RCC 7860 (cell line): ENCODE data around the gene PGS1.

Experiments used
- DNase-seq: peaks from one replicate; pipeline ENCODE4 v3.0.0-alpha.2; 2015; ENCODE audit warnings: low spot score
- FAIRE-seq: peaks from 2 replicates; lab custom pipeline; 2012; peaks lifted over from hg19 to GRCh38; lab: Jason Lieb, UNC

PGS1 gene

GRCh38 chr17:78384479-78385175 is 6.2 kb downstream of the PGS1 start:
- DNase-seq (no peak), FAIRE-seq (no peak)

- no peak for DNase-seq
- FAIRE-seq = no peak
Measured at GRCh38 chr17:78387977-78388941, 9.8 kb downstream of the PGS1 start.

GRCh38 chr17:78390241-78391050 is 12.0 kb downstream of the PGS1 start:
- FAIRE-seq (peak; percentile 95), DNase-seq (peak; percentile 99)

GRCh38 chr17:78391051-78391431 is 12.6 kb downstream of the PGS1 start:
- FAIRE-seq (no peak), DNase-seq (no peak)

- FAIRE-seq = peak; percentile 79
Measured at GRCh38 chr17:78391843-78392242, 13.4 kb downstream of the PGS1 start.

GRCh38 chr17:78392295-78392694 is 13.8 kb downstream of the PGS1 start:
- DNase-seq = no peak
- no peak for FAIRE-seq

More at GRCh38 chr17:78391843-78392242, 13.4 kb downstream of the PGS1 start:
- DNase-seq = peak; percentile 63

GRCh38 chr17:78393575-78393974 is 15.1 kb downstream of the PGS1 start:
- no peak for DNase-seq
- FAIRE-seq = no peak

- no peak for FAIRE-seq
- DNase-seq = no peak
Measured at GRCh38 chr17:78394209-78394608, 15.8 kb downstream of the PGS1 start.

- no peak for DNase-seq
- FAIRE-seq = no peak
Measured at GRCh38 chr17:78395155-78395554, 16.7 kb downstream of the PGS1 start.

- DNase-seq (no peak), FAIRE-seq (no peak)
Measured at GRCh38 chr17:78396441-78397337, 18.2 kb downstream of the PGS1 start.

GRCh38 chr17:78397681-78398101 is 19.2 kb downstream of the PGS1 start:
- FAIRE-seq = no peak

GRCh38 chr17:78398390-78398789 is 19.9 kb downstream of the PGS1 start:
- FAIRE-seq (no peak), DNase-seq (no peak)

More at GRCh38 chr17:78397681-78398101, 19.2 kb downstream of the PGS1 start:
- DNase-seq = no peak

GRCh38 chr17:78399028-78399692 is 20.7 kb downstream of the PGS1 start:
- no peak for DNase-seq
- no peak for FAIRE-seq

- FAIRE-seq (no peak), DNase-seq (no peak)
Measured at GRCh38 chr17:78399693-78400144, 21.3 kb downstream of the PGS1 start.

- peak; percentile 78 for FAIRE-seq
Measured at GRCh38 chr17:78400581-78401240, 22.3 kb downstream of the PGS1 start.

GRCh38 chr17:78401246-78401645 is 22.8 kb downstream of the PGS1 start:
- no peak for FAIRE-seq
- peak; percentile 33 for DNase-seq

More at GRCh38 chr17:78400581-78401240, 22.3 kb downstream of the PGS1 start:
- DNase-seq = peak; percentile 60

- FAIRE-seq = no peak
Measured at GRCh38 chr17:78401891-78402290, 23.4 kb downstream of the PGS1 start.

GRCh38 chr17:78403822-78404221 is 25.4 kb downstream of the PGS1 start:
- DNase-seq (no peak), FAIRE-seq (no peak)

More at GRCh38 chr17:78401891-78402290, 23.4 kb downstream of the PGS1 start:
- DNase-seq = no peak

- FAIRE-seq = no peak
- no peak for DNase-seq
Measured at GRCh38 chr17:78406396-78406795, 27.9 kb downstream of the PGS1 start.
